HG02973 (cell line): Measurements from ENCODE around the gene DNAAF1.
A peak's percentile ranks its signal among the peaks of the same experiment; 100 is the strongest.
"Not testable (repeated sequence)": the region's sequence is repeated elsewhere in the genome, so short reads cannot be mapped to it uniquely, and the experiment has no call there.

Experiments
- ATAC-seq: cut with Tn5 transposase; IDR thresholded peaks from one replicate; pipeline ENCODE4 v1.9.1; 2021; ENCODE audit warnings: moderate library complexity; ENCODE audit not compliant: unreplicated experiment

The DNAAF1 gene

DNA sequence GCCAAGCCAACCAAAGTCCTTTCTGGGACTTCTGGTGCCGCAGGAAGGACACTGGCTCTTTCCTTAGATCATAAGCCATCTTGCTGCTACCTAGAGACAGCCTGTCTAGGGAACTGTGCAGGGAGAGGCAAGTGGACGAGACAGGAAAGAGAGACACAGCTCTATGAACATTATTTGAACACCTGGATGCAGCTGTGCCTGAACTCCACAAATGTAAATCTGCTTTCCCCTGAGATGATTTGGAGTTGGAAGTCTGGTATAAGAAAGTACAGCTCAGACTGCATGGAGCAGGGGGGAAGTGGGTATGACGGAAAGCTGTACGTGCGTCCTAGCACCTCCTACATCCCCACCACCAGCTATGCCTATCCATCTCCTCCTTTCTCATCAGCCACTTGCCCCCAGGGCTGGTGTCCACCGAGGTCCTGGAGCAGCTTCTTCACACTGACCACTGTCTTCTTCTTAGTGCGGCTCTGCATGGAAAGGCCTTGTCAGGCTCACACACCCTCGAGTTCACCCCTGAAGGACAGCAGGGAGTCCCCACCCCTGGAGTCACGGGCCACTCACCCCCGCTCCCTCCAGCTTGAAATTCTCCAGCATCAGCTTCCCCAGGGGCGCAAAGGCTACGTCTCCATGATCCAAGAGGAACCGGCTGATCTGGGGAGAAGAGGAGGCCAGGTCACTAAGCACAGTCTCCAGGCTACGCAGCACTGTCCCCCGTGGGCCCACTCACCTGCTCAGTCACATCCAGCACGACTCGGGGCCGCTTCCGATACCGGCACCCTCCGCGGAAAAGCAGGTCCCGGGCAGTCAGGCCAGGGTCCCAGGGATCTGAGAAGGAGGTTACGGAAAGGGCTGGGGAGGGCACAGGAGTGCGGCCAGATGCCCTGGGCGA lies 37.8 kb downstream of the DNAAF1 start:
- no peak for ATAC-seq

DNA sequence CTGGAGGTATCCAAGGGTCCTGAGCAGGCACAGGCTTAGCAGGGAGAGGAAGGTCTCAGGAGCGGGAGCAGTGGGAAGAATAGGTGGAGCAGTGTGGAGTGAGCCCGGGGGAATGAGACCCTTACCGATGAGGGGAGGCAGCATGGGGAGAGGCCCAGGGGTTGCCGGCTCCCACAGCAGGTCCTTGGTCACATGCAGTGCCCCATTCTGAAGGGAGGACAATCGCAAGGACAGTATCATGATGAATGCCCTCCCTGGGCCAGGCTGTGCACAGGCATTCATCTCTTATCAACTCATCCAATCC lies 38.4 kb downstream of the DNAAF1 start:
- no peak for ATAC-seq

DNA sequence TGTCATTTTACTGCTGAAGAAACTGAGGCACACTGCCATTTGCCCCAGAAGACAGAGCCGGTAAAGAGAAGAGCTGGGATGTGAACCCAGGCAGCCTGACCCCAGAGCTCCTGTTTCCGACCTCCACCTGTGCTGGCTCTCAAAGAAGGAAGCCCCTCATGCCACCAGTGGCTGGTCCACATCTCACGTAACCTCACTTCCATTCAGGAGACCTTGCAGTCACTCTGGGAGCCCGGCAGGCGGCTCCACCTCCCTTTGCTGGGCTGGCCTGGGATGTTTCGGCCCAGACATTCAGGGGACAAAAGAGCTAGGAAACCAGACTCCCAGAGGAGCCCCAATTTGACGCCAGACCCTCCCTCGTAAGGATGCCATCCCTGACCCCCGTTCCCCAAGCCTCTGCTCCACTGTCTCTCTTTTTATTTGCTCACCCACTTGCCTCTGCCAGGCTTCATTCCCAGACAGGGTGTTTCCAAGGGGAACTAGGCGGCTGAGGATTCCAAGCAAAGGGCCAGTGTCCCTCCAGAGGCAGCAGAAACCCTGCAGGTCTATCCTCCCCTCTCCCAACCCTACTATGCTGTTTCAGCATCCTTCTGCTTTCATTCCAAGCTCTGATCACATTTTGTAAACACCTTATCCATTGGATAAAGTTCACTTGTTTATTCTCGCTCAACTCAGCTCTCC lies 38.9 kb downstream of the DNAAF1 start:
- ATAC-seq, result no peak

DNA sequence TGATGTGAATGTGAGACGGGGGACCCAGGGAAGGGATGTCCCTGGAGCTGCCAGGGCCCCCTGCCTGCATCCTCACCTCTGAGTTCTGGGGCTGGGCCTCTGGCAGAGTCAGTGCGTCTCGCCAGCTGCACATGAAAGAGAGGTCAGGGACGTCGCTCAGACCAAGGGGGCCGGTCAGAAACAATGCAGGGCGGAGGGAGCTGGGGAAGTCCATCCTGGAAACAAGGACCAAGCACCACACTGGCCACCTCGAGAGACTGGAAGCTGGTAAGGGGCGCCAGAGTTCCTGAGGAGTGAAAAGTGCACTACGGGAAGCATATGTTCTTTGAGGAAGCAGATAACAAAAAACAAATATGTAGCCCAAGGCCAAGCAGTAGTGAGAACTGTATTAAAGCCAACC lies 39.7 kb downstream of the DNAAF1 start:
- ATAC-seq, result no peak

DNA sequence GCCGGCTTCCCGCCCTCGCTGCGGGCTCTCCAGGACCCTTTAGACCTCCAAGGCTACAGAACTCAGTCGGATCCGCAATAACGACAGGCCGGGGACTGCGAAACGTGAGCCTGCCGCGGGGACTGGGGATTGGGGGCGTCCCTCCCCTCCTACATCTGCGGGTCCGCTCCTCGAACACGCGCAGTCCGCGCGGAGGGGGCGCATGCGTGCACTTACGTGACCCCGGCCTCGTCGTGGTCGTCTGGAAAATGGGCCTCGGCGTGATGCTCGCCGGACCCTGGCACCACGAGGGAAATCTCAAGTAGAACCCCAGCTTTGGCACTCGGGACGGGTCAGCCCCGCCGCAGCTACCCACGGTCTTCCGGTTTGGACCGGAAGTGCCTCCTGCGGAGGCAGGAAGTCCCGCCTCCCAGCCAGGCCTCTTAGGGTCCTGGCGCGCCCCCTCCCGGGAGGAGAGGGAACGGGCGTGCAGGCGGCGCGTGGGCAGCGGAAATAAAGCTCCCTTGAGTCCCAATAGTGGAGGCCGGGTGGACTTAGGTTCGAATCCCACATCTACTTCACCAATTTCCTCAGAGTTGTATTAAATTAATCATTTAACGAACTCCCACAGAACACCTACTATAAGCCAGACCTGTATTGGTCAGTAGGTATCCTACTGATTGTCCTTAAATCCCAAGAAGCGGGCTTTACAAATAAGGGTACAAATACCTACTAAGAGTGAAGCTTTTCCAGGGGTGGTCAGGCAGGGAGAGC lies 41.8 kb downstream of the DNAAF1 start, which contains the start of gene TAF1C:
Gene TAF1C (minus strand): TSS at position 373 of the 753 bp plus-strand sequence. CDS start 2,069 bp downstream, outside the sequence.
- ATAC-seq, result peak; percentile 92

DNA sequence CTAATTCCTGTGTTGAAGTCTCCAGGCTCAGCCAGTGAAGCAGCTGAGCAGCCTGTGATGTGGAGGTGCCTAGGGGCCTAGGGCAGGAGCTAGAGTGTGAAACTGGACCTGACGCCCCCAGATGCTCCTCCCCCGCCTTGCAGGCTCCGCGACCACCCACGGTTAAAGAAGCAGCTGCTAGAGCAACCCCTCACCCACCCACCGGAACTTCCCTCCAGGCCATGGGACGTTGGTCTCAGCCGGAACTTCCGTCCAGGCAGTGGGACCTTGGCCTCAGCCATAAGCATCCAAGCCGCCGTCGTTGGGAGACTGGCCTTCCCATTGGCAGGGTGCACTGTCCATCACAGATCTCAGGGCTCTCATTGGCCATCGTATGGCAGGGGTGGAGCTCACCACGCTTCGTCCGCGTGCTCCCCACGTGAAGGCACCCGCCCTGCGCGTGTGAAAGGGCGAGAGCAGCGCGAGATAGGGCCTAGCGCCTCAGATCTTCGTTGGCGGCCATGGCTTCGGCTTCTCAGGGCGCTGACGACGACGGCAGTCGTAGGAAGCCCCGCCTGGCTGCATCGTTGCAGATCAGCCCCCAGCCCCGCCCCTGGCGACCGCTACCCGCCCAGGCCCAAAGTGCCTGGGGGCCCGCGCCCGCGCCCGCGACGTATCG lies 45.8 kb downstream of the DNAAF1 start, which contains the start of gene ADAD2:
Gene ADAD2 (plus strand): TSS at position 427 of the 658 bp plus-strand sequence. CDS start 74 bp downstream, at position 501.
- no peak for ATAC-seq

DNA sequence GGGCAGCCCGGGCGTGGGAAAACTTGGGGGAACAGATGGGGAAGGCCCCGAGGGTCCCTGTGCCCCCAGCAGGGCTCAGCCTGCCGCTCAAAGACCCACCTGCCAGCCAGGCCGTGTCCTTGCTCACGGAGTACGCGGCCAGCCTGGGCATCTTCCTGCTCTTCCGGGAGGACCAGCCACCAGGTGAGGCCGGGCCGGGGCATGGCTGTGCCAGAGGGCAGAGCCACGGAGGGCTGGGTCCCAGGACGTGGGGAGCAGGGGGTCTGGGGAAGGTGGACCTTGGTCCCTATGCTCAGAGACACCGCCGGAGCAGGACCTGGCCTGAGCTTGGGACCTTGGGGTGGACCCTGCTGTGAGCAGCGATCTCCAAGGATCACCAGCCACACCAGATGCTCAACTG lies 46.4 kb downstream of the DNAAF1 start:
- no peak for ATAC-seq

DNA sequence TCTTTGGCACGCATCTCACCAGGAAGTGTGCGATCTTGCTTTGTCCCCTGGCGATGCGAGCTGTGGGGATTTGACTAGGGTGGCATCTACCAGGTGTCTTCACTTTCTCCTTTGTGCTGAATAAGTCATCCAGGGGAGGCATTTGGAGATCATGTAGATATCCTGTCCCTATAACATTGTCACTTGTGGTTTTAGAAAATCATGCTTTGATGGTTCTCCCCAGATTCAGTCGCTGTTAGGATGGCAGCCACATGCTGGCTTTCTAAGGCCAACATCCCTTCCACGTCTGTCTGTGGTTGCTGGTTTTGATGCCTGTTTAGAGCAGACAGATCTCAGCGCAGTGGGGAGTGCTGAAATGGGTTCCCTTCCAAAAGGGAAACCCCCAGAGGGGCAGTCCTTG lies 48.4 kb downstream of the DNAAF1 start:
- no peak for ATAC-seq

DNA sequence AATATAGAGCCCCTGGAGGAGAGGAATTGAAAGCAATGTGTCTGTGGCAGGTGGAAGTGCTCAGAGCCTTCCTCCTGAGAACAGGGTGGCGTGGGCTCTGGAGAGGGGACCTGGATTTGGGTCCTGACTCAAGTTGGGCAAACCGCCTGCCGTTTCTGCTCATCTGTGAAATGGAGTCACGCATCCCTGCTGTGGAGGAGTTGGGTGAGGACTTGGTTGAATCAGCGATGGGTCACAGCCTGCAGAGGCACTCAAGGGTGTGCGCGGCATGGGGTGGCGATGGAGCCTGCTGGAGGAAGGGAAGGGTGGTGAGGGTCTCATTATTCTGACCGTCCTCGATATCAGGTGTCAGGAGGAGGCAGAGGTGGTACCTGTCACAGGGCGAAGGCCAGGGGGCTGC lies 48.9 kb downstream of the DNAAF1 start:
- ATAC-seq, result no peak

DNA sequence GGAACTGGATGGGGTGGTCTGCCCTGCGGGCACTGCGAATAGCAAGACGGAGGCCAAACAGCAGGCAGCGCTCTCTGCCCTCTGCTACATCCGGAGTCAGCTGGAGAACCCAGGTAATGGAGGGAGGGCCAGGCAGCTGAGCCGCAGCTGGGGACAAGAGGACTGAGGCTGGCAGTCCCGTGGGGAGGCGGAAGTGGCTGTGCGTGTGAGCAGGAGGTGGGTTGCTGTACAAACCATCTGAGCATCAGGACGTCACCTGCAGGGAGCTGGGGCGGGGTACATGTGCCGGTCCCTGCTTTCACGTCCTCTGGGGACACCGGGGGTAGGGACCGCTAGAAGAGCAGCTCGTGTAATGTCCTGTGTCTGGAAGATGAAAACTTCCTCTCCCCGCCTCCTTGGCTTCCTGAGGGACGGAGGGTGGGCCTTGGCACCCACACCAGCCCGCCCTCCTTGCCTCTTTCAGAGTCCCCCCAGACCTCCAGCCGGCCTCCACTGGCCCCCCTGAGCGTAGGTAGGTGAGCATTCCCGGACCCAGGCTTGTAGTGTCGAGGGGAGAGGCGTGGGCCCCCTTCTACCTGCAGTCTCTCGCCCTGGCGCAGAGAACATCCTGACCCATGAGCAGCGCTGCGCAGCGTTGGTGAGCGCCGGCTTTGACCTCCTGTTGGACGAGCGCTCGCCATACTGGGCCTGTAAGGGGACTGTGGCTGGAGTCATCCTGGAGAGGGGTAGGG lies 49.5 kb downstream of the DNAAF1 start:
- peak; percentile 48 for ATAC-seq

DNA sequence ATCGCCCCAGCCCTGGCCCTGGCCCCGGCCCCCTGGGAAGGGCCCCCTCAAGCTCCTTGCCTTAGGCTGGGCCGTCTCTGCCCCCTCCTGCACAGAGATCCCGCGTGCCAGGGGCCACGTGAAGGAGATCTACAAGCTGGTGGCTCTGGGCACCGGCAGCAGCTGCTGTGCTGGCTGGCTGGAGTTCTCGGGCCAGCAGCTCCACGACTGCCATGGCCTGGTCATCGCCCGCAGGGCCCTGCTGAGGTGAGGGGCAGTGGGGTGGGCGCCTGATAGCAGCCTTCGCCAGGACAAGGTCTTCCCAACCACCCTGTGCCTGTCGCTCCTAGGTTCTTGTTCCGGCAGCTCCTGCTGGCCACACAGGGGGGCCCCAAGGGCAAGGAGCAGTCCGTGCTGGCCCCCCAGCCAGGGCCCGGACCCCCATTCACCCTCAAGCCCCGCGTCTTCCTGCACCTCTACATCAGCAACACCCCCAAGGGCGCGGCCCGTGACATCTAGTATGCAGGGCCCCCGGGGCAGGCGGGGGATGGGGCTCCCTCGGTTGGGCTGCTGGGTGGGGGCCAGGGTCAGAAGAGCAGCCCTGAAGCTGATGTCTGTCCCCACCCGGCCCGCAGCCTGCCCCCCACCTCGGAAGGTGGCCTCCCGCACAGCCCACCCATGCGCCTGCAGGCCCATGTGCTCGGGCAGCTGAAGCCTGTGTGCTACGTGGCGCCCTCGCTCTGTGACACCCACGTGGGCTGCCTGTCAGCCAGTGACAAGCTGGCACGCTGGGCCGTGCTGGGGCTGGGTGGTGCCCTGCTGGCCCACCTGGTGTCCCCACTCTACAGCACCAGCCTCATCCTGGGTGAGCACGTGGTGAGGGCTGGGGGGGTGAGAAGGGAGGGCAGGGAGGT lies 50.3 kb downstream of the DNAAF1 start:
- no peak for ATAC-seq

DNA sequence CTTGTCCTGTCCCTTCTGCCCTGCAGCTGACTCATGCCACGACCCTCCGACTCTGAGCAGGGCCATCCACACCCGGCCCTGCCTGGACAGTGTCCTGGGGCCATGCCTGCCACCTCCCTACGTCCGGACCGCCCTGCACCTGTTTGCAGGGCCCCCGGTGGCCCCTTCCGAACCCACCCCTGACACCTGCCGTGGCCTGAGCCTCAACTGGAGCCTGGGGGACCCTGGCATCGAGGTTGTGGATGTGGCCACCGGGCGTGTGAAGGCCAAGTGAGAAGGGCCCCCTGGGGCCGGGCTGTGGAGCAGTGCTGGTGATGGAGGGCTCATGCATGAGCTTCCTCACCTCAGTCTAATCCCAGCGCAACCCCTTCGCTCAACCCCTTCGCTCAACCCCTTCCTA lies 51.0 kb downstream of the DNAAF1 start:
- no peak for ATAC-seq

DNA sequence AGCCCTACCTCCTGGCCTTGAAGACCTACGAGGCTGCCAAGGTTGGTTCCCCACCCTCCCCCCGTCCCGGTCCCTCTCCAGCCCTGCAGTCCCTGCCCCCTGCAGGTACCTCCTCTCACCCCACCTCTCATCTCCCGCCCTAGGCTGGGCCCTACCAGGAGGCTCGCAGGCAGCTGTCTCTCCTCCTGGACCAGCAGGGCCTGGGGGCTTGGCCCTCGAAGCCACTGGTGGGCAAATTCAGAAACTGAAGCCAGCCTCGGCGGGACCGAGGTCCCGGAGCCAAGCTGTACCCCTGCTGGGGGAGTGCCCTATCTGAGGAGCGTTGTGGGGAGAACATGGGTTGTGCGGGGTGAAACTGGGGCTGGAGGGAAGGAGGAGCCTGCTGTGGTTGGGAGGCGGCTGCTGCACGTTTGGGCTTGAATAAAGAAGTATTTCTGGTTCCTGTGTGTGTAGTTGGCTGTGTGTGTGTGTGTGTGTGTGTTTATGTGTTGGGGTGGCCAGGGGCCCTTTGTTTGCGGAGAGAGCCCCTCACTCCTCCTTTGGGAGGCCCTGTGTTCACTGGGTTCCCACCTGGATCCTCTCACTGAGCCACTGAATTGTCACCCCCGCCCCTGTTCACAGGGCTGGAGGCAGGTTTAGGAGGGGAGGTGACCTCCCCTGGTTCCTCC lies 51.8 kb downstream of the DNAAF1 start:
- no peak for ATAC-seq

DNA sequence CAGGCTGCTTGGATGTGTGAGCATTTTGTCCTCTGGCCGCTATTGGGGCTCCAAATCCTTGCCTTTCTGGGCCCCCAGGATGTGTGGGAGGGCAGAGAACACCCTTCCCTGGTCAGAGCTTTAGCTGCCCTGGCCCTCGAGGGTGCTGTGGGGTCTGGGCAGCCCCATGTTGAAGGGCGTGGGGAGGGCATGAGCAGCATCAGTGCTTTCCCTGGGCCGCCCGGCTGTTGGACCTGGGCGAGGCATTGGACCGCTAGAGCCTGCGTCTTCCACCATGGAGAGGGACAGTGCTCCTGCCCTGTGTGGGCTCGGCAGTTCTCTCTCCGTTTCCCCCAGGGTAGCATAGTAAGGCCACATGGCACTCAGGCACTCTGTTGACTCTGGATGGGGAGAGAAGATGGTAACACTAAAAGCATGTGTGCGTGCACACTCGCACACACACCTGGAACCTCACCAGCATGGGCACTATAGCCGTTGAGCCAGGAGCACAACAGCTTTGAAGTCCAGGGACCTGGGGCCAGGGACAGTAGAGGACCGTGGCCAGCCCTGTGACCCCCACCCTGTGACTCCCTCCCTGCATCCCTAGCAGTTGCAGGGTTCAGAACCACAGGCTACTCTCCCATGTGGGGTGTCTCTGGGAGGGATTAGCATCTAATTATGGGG lies 52.5 kb downstream of the DNAAF1 start:
- no peak for ATAC-seq

DNA sequence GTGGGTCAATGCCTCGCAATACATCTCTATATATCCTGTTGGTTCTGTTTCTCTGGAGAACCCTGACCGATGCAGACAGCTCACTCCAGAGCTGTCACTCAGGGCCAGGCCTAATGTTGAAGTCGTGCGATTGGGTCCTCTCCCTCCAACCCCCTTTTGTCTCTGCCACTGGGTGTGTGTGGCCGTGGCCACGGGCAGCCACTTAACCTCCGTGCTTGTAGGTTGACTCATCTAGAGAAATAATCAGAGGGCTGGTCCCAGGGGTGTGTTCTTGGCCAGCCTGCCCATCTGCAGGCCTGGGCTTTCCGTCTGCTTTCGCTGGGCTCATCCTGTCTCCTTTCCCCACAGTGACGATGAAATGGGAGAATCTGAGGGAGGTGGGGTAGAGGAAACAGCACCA lies 53.3 kb downstream of the DNAAF1 start:
- no peak for ATAC-seq

DNA sequence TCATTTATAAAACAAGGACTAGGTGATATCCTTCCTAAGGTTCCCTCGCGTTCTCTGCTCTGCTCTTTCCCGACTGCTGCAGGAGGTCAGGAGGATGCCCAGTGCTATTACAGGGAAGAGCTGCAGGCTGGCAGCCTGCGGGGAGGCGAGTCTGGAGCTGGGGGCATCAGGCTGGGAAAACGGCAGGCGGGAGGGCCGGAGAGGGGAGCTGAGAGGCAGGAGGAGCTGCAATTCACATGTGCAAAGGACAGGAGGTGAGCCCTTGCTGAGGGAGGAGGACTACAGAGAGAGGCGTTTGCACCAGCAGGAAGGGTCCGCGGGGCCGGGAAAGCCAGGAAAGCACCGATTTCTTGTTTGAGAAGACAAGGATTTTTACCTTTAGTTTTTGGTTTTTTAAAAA lies 54.0 kb downstream of the DNAAF1 start:
- ATAC-seq, result no peak

DNA sequence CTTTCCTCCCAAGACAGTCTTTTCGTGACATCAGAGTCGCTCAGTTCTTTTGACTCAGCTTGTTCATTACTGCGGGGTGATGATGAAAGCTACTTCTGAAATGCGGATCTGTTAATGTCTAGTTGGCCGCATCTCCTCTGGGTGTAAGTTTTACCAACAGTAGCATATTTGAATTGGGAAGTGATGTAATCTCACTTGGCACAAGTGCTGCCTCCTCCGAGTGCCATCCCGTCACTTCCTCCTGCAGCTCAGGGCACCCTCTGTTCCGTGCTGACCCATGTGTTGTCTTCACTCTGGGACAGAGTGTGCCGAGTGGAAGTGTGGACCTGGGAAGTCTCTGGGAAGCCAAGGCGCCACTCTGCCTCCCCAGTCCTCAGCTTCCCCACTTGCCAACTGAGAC lies 54.8 kb downstream of the DNAAF1 start:
- no peak for ATAC-seq

DNA sequence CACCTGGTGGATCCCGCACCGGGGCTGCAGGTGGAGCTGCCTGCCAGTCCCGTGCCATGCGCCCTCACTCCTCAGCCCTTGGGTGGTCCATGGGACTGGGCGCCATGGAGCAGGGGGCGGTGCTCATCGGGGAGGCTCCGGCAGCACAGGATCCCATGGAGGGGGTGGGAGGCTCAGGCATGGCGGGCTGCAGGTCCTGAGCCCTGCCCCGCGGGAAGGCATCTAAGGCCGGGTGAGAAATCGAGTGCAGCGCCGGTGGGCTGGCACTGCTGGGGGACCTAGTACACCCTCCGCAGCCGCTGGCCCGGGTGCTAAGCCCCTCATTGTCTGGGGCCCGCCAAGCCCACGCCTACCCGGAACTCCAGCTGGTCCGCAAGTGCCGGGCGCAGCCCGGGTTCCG lies 59.4 kb downstream of the DNAAF1 start:
- ATAC-seq, result not testable (repeated sequence)
